SK-N-SH (cell line): ENCODE data around the gene PRRX2.

Source experiments
- EP300 ChIP-seq, 2 experiments: IDR thresholded peaks; 2 replicates each; pipeline versions ENCODE4 v1.4.0 to v1.6.1; 2012; ENCODE audit warnings: borderline replicate concordance in 1 of 2, low read depth in 1 of 2, low read length in 1 of 2
- TAF1 ChIP-seq: IDR thresholded peaks from 2 replicates; pipeline ENCODE4 v1.6.1; 2012; ENCODE audit warnings: low read depth, mild to moderate bottlenecking, low read length, moderate library complexity, borderline replicate concordance
- TF ChIP-seq, protein P1 (sequence below): IDR thresholded peaks from 2 replicates; pipeline ENCODE4 v1.4.0; 2012; ENCODE audit warnings: low read depth, borderline replicate concordance
- TF ChIP-seq, protein P2 (sequence below): fragments of 200-600 bp; sonication (generic); IDR thresholded peaks from 2 replicates; pipeline ENCODE4 v1.6.1; 2017; ENCODE audit warnings: antibody characterized with exemption, mild to moderate bottlenecking, moderate library complexity

DNA sequence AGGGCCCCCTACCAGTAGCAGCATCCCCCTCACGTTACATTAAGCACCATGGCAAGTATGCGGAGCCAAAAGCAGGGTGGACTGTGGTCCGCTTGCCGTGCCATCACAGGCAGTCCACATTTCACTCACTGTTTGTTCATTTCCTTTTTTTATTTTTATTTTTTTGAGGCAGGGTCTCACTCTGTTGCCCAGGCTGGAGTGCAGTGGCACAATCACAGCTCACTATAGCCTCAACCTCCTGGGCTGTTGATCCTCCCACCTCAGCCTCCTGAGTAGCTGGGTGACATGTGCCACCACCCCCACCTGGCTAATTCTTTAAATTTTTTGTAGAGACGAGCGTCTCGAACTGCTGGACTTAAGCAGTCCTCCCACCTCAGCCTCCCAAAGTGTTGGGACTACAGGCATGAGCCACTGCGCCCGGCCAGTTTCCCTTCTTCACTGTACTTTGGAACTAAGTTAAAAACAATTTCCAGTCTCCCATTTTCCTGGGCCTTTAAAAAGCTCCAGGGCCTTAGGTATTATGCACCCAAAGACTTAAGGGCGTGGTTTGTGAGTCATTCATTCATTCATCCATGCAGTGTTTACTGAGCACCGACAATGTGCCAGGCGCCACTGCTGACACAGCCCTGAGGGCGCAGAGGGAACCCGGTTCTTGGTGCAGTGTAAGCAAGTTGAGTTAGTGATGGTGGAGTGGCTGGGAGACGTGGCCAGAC is 19.9 kb downstream of the PRRX2 start:
- TF ChIP-seq, protein P1, sequence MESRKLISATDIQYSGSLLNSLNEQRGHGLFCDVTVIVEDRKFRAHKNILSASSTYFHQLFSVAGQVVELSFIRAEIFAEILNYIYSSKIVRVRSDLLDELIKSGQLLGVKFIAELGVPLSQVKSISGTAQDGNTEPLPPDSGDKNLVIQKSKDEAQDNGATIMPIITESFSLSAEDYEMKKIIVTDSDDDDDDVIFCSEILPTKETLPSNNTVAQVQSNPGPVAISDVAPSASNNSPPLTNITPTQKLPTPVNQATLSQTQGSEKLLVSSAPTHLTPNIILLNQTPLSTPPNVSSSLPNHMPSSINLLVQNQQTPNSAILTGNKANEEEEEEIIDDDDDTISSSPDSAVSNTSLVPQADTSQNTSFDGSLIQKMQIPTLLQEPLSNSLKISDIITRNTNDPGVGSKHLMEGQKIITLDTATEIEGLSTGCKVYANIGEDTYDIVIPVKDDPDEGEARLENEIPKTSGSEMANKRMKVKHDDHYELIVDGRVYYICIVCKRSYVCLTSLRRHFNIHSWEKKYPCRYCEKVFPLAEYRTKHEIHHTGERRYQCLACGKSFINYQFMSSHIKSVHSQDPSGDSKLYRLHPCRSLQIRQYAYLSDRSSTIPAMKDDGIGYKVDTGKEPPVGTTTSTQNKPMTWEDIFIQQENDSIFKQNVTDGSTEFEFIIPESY, result no peak
- TF ChIP-seq, protein P2, sequence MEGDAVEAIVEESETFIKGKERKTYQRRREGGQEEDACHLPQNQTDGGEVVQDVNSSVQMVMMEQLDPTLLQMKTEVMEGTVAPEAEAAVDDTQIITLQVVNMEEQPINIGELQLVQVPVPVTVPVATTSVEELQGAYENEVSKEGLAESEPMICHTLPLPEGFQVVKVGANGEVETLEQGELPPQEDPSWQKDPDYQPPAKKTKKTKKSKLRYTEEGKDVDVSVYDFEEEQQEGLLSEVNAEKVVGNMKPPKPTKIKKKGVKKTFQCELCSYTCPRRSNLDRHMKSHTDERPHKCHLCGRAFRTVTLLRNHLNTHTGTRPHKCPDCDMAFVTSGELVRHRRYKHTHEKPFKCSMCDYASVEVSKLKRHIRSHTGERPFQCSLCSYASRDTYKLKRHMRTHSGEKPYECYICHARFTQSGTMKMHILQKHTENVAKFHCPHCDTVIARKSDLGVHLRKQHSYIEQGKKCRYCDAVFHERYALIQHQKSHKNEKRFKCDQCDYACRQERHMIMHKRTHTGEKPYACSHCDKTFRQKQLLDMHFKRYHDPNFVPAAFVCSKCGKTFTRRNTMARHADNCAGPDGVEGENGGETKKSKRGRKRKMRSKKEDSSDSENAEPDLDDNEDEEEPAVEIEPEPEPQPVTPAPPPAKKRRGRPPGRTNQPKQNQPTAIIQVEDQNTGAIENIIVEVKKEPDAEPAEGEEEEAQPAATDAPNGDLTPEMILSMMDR, result no peak
- no peak for TF ChIP-seq TAF1
- TF ChIP-seq EP300 (IDR thresholded peaks at IDR 0.05; ENCODE audit: borderline replicate concordance in 1 of 2, low read depth in 1 of 2, low read length in 1 of 2), result no peak
